H1 (cell line): ENCODE measurements around the gene C9. TPM values are rescaled to one million over a fixed set of nuclear protein-coding genes. Genes with fewer than 3 reads are reported as not detected.

Source experiments
- CTCF ChIA-PET: fragments of 300-600 bp; sonication (Branson Sonifier 250); formaldehyde crosslinking; loops from one replicate; lab custom pipeline; 2021; ENCODE audit not compliant: partially characterized antibody; lab: Charles Lee
- POLR2A ChIA-PET: fragments of 300-600 bp; sonication (Branson Sonifier 250); formaldehyde crosslinking; loops from one replicate; lab custom pipeline; 2021; ENCODE audit warnings: inconsistent platforms; ENCODE audit not compliant: partially characterized antibody; lab: Charles Lee
- DNase-seq, 2 experiments: peaks; one replicate each; pipeline versions ENCODE4 v3.0.0 to v3.0.0-alpha.2; 2010 to 2022; ENCODE audit warnings: low spot score in 2 of 2, low read depth in 1 of 2, mixed read lengths in 1 of 2
- FAIRE-seq: peaks from 2 replicates; lab custom pipeline; 2011; peaks lifted over from hg19 to GRCh38; lab: Jason Lieb, UNC
- H2AFZ ChIP-seq: 2 replicates; pipeline ENCODE4 v1.8.1; 2012; ENCODE audit warnings: low read length, inconsistent platforms
- H2AK5ac ChIP-seq: 2 replicates; pipeline ENCODE4 v1.6.1; 2013; ENCODE audit warnings: low read depth, low read length
- H2BK120ac ChIP-seq: replicated peaks from 2 replicates; pipeline ENCODE3; 2013; ENCODE audit warnings: low read depth, low read length, inconsistent platforms
- H2BK12ac ChIP-seq: 2 replicates; pipeline ENCODE4 v1.6.1; 2013; ENCODE audit warnings: low read depth, low read length
- H2BK15ac ChIP-seq: 2 replicates; pipeline ENCODE4 v1.6.1; 2013; ENCODE audit warnings: low read length
- H2BK20ac ChIP-seq: 2 replicates; pipeline ENCODE4 v1.6.1; 2013; ENCODE audit warnings: low read length
- H2BK5ac ChIP-seq: 2 replicates; pipeline ENCODE4 v1.6.1; 2013; ENCODE audit warnings: low read depth, low read length
- H3K14ac ChIP-seq: 2 replicates; pipeline ENCODE4 v1.6.1; 2013; ENCODE audit warnings: inconsistent platforms; ENCODE audit not compliant: insufficient read length
- H3K18ac ChIP-seq: 2 replicates; pipeline ENCODE4 v1.6.1; 2013; ENCODE audit warnings: low read length; ENCODE audit errors: extremely low read depth
- H3K23ac ChIP-seq: 2 replicates; pipeline ENCODE4 v1.6.1; 2013; ENCODE audit warnings: inconsistent platforms; ENCODE audit not compliant: insufficient read length
- H3K23me2 ChIP-seq: 2 replicates; pipeline ENCODE4 v1.6.1; 2013; ENCODE audit warnings: low read depth, low read length
- H3K27ac ChIP-seq: 2 replicates; pipeline ENCODE4 v1.6.1; 2011; ENCODE audit warnings: low read depth, low read length, inconsistent platforms
- H3K27me3 ChIP-seq, 4 experiments: replicated peaks in 1 of 4; 1 replicate in 1 of 4; 2 replicates in 3 of 4; pipeline versions ENCODE4 v1.6.1 to v1.8.1; 2011 to 2013; ENCODE audit warnings: low read length in 3 of 4, mild to moderate bottlenecking in 3 of 4, inconsistent platforms in 2 of 4, mixed read lengths in 2 of 4, moderate library complexity in 1 of 4; ENCODE audit not compliant: control insufficient read depth in 3 of 4, insufficient read depth in 3 of 4; ENCODE audit errors: extremely low read depth in 1 of 4
- H3K36me3 ChIP-seq, 4 experiments: 2 replicates each; pipeline versions ENCODE4 v1.6.1 to v1.8.1; 2011 to 2013; ENCODE audit warnings: mild to moderate bottlenecking in 4 of 4, low read length in 3 of 4, moderate library complexity in 2 of 4, control low read depth in 1 of 4, inconsistent platforms in 1 of 4; ENCODE audit not compliant: insufficient read depth in 4 of 4, control insufficient read depth in 2 of 4
- H3K4ac ChIP-seq: replicated peaks from 2 replicates; pipeline ENCODE3; 2013; ENCODE audit warnings: low read length, low read depth, mixed read lengths, inconsistent platforms; ENCODE audit not compliant: insufficient read length
- H3K4me1 ChIP-seq, 4 experiments: replicated peaks in 1 of 4; 1 replicate in 1 of 4; 2 replicates in 3 of 4; pipeline versions ENCODE4 v1.6.1 to v1.8.1; 2011 to 2013; ENCODE audit warnings: low read length in 3 of 4, inconsistent platforms in 2 of 4, mixed read lengths in 1 of 4; ENCODE audit not compliant: insufficient read depth in 4 of 4, control insufficient read depth in 3 of 4
- H3K4me2 ChIP-seq, 2 experiments: 2 replicates each; pipeline versions ENCODE4 v1.6.1 to v1.8.1; 2011 to 2013; ENCODE audit warnings: low read depth in 2 of 2, low read length in 2 of 2, control low read depth in 1 of 2, inconsistent platforms in 1 of 2, mild to moderate bottlenecking in 1 of 2; ENCODE audit not compliant: insufficient read depth in 1 of 2
- H3K4me3 ChIP-seq, 4 experiments: fragments of 200-600, 300-600 bp in 1 of 4; sonication (generic), shearing (Covaris generic), sonication (Bioruptor Twin) in 1 of 4; 2 replicates each; pipeline versions ENCODE4 v1.5.1 to v1.8.1; 2011 to 2016; ENCODE audit warnings: low read length in 4 of 4, low read depth in 3 of 4, control low read depth in 2 of 4, inconsistent platforms in 2 of 4, mild to moderate bottlenecking in 2 of 4, mixed read lengths in 1 of 4, moderate library complexity in 1 of 4; ENCODE audit not compliant: insufficient read depth in 2 of 4; ENCODE audit errors: extremely low read depth in 1 of 4
- H3K56ac ChIP-seq: replicated peaks from 2 replicates; pipeline ENCODE3; 2013; ENCODE audit warnings: low read depth, mild to moderate bottlenecking, mixed read lengths, low read length, inconsistent platforms; ENCODE audit not compliant: insufficient read length
- H3K79me1 ChIP-seq: 2 replicates; pipeline ENCODE4 v1.6.1; 2013; ENCODE audit warnings: low read depth, low read length, control low read depth
- H3K79me2 ChIP-seq, 2 experiments: 2 replicates each; pipeline versions ENCODE4 v1.6.1 to v1.8.1; 2012 to 2013; ENCODE audit warnings: low read length in 2 of 2, mild to moderate bottlenecking in 2 of 2, inconsistent platforms in 1 of 2; ENCODE audit not compliant: insufficient read depth in 2 of 2, control insufficient read depth in 1 of 2
- H3K9ac ChIP-seq, 4 experiments: replicated peaks in 1 of 4; 1 replicate in 1 of 4; 2 replicates in 3 of 4; pipeline versions ENCODE4 v1.6.1 to v1.8.1; 2011 to 2013; ENCODE audit warnings: low read depth in 3 of 4, low read length in 3 of 4, control low read depth in 2 of 4, mild to moderate bottlenecking in 2 of 4, moderate library complexity in 2 of 4, inconsistent platforms in 1 of 4; ENCODE audit errors: extremely low read depth in 1 of 4
- H3K9me3 ChIP-seq, 2 experiments: 2 replicates each; pipeline versions ENCODE4 v1.6.1 to v1.8.1; 2012 to 2013; ENCODE audit warnings: mild to moderate bottlenecking in 2 of 2, moderate library complexity in 2 of 2, control low read depth in 1 of 2, inconsistent platforms in 1 of 2, low read depth in 1 of 2, low read length in 1 of 2, mixed read lengths in 1 of 2; ENCODE audit not compliant: insufficient read depth in 2 of 2
- H4K20me1 ChIP-seq, 2 experiments: replicated peaks in 1 of 2; 2 replicates each; pipeline versions ENCODE3 to v1.8.1; 2011 to 2013; ENCODE audit warnings: inconsistent platforms in 2 of 2, low read length in 2 of 2, mild to moderate bottlenecking in 1 of 2; ENCODE audit not compliant: insufficient read depth in 2 of 2, control insufficient read depth in 1 of 2
- H4K5ac ChIP-seq: 2 replicates; pipeline ENCODE4 v1.6.1; 2013; ENCODE audit warnings: low read length, low read depth, mixed read lengths, inconsistent platforms; ENCODE audit not compliant: insufficient read length
- H4K8ac ChIP-seq: 2 replicates; pipeline ENCODE4 v1.8.0; 2013; ENCODE audit warnings: mild to moderate bottlenecking, moderate library complexity, low read length, inconsistent platforms; ENCODE audit not compliant: insufficient read depth; ENCODE audit errors: extremely low read depth
- H4K91ac ChIP-seq: replicated peaks from 2 replicates; pipeline ENCODE3; 2013; ENCODE audit warnings: low read length, mixed read lengths, inconsistent platforms; ENCODE audit not compliant: insufficient read length
- CBX8 ChIP-seq: fragments of 300-800, 300-1000 bp; sonication (generic); IDR thresholded peaks from 2 replicates; pipeline ENCODE4 v1.7.1; 2016; ENCODE audit warnings: low read depth, low read length, borderline replicate concordance
- CHD1 ChIP-seq: IDR thresholded peaks from 2 replicates; pipeline ENCODE4 v1.6.1; 2012; ENCODE audit warnings: low read depth, low read length, improper control_type of control experiment
- CTCF ChIP-seq, 3 experiments: IDR thresholded peaks; 1 replicate in 2 of 3; 2 replicates in 1 of 3; pipeline versions ENCODE4 v1.5.1 to v1.6.1; 2011; ENCODE audit warnings: low read length in 3 of 3, mild to moderate bottlenecking in 3 of 3, inconsistent platforms in 2 of 3, low read depth in 1 of 3, moderate library complexity in 1 of 3; ENCODE audit not compliant: insufficient read depth in 1 of 3; ENCODE audit errors: control extremely low read depth in 1 of 3
- EGR1 ChIP-seq: IDR thresholded peaks from 2 replicates; pipeline ENCODE4 v1.6.1; 2011; ENCODE audit warnings: low read depth, low read length, borderline replicate concordance
- EP300 ChIP-seq, 2 experiments: IDR thresholded peaks; 1 replicate in 1 of 2; 2 replicates in 1 of 2; pipeline ENCODE4 v1.6.1; 2011 to 2012; ENCODE audit warnings: low read depth in 2 of 2, low read length in 2 of 2, mild to moderate bottlenecking in 2 of 2, borderline replicate concordance in 1 of 2, inconsistent platforms in 1 of 2, moderate library complexity in 1 of 2
- POLR2A ChIP-seq, 2 experiments: IDR thresholded peaks; 1 replicate in 1 of 2; 2 replicates in 1 of 2; pipeline ENCODE4 v1.6.1; 2011; ENCODE audit warnings: low read depth in 2 of 2, low read length in 2 of 2, mild to moderate bottlenecking in 2 of 2; ENCODE audit errors: control extremely low read depth in 1 of 2
- POLR2AphosphoS5 ChIP-seq: IDR thresholded peaks from 2 replicates; pipeline ENCODE4 v1.6.1; 2011; ENCODE audit warnings: low read depth, low read length
- POU5F1 ChIP-seq: IDR thresholded peaks from 2 replicates; pipeline ENCODE4 v1.6.1; 2011; ENCODE audit warnings: low read depth, mild to moderate bottlenecking, low read length, moderate library complexity
- RAD21 ChIP-seq, 2 experiments: IDR thresholded peaks in 1 of 2; conservative IDR thresholded peaks in 1 of 2; 2 replicates each; pipeline ENCODE4 v1.6.1; 2011; ENCODE audit warnings: low read depth in 2 of 2, low read length in 2 of 2, improper control_type of control experiment in 1 of 2, inconsistent platforms in 1 of 2, mild to moderate bottlenecking in 1 of 2, moderate library complexity in 1 of 2
- SP2 ChIP-seq: IDR thresholded peaks from 2 replicates; pipeline ENCODE4 v1.6.1; 2012; ENCODE audit warnings: mild to moderate bottlenecking, low read length, inconsistent platforms
- SUZ12 ChIP-seq: fragments of 200-600 bp; sonication (generic); IDR thresholded peaks from 2 replicates; pipeline ENCODE4 v1.6.1; 2012; ENCODE audit warnings: mild to moderate bottlenecking, inconsistent platforms, low read length, moderate library complexity, mixed read lengths
- TAF7 ChIP-seq: optimal IDR thresholded peaks from 2 replicates; pipeline ENCODE3; 2011; ENCODE audit warnings: low read depth, mild to moderate bottlenecking, inconsistent platforms, low read length, moderate library complexity, borderline replicate concordance
- WGBS, 2 experiments: shearing (Covaris generic) in 1 of 2; methylation state at CpG; one replicate each; pipeline versions ENCODE4 v1.1.6 to v1.1.7; 2013 to 2015; ENCODE audit warnings: low lambda C conversion rate in 2 of 2, mixed read lengths in 2 of 2, inconsistent platforms in 1 of 2, low coverage in 1 of 2, missing lambda C conversion rate in 1 of 2; ENCODE audit not compliant: insufficient replicate concordance in 2 of 2, insufficient coverage in 1 of 2, insufficient read length in 1 of 2; ENCODE audit errors: extremely low coverage in 1 of 2, missing lambda C conversion rate in 1 of 2; 5-methylcytosine and 5-hydroxymethylcytosine counted together
- polyA plus RNA-seq, 7 experiments: library from polyadenylated mRNA; depleted of rRNA in 3 of 7; stranded (reverse) in 5 of 7; unstranded in 2 of 7; fragments of >200 nt in 5 of 7; fragments of 200-250 nt in 2 of 7; gene quantifications; 1 replicate in 5 of 7; 2 replicates in 1 of 7; 4 replicates in 1 of 7; pipeline versions ENCODE4 v1.2.1 to v1.2.3, GENCODE V29; 2011 to 2013; ENCODE audit warnings: missing spikeins in 2 of 7, mixed read lengths in 2 of 7
- total RNA-seq: library from RNA; stranded (reverse); fragmentation: NEBNext Ultra II Directional; extraction: Animal tissue kit (Norgen Biotek cat#: 25700); gene quantifications from 2 replicates; pipeline ENCODE4 v1.2.1, GENCODE V29; 2021

C9 gene
- total and polyA plus RNA-seq, 2 of the 8 experiments (the other 6 are each of a cell fraction or from before 2014, with no cell fraction given) = not detected

- 94% methylated on average over 1 of the region's 1 CpG; no CpG with 5 or more reads in 1 of the 2 experiments for WGBS, 2 experiments
- TF ChIP-seq RAD21 (IDR thresholded peaks at IDR 0.05 in 1 of 2, conservative IDR thresholded peaks at IDR 0.05 in 1 of 2; ENCODE audit: low read depth in 2 of 2, low read length in 2 of 2) (no peak), POLR2AphosphoS5 (no peak), POU5F1 (no peak), CTCF (IDR thresholded peaks at IDR 0.05; ENCODE audit: control extremely low read depth in 1 of 3, insufficient read depth in 1 of 3, low read depth in 1 of 3, low read length in 3 of 3) (no peak), POLR2A (IDR thresholded peaks at IDR 0.05; ENCODE audit: control extremely low read depth in 1 of 2, low read depth in 2 of 2, low read length in 2 of 2) (no peak), TAF7 (no peak), EGR1 (no peak), SUZ12 (no peak), EP300 (IDR thresholded peaks at IDR 0.05; ENCODE audit: borderline replicate concordance in 1 of 2, low read depth in 2 of 2, low read length in 2 of 2) (no peak), CHD1 (no peak), CBX8 (no peak), SP2 (no peak)
Measured at GRCh38 chr5:39352951-39353350, 11.3 kb downstream of the C9 start.

More at GRCh38 chr5:39352951-39353350, 11.3 kb downstream of the C9 start:
- Histone ChIP-seq H3K36me3 (no peaks in the 10 kb centered on the region), H2AK5ac (no peak overlapping the region), H2BK20ac (no peak overlapping the region), H3K79me2 (no peaks in the 10 kb centered on the region), H3K4me2 (no peak overlapping the region), H3K14ac (no peak overlapping the region), H2BK120ac (no peak overlapping the region), H3K56ac (no peak overlapping the region), H2BK5ac (no peak overlapping the region), H3K27me3 (no peaks in the 10 kb centered on the region), H4K5ac (no peak overlapping the region), H3K23ac (no peak overlapping the region), H3K18ac (no peak overlapping the region), H4K91ac (no peak overlapping the region), H3K23me2 (no peaks in the 10 kb centered on the region), H3K9me3 (peaks cover 14 to 16% of the 10 kb centered on the region in 2 experiments; a peak in 3 of 4 replicates), H3K4me1 (no peaks in the 10 kb centered on the region), H3K4me3 (no peak overlapping the region), H2AFZ (no peak overlapping the region), H4K8ac (no peak overlapping the region), H3K27ac (no peak overlapping the region), H4K20me1 (no peaks in the 10 kb centered on the region), H3K79me1 (no peaks in the 10 kb centered on the region), H2BK12ac (no peak overlapping the region), H2BK15ac (no peak overlapping the region), H3K9ac (no peak overlapping the region), H3K4ac (no peak overlapping the region)
- ChIA-PET POLR2A (no interaction called here), CTCF (no interaction called here)
- DNase-seq = no peak
- FAIRE-seq = no peak
